NCI-H146 (cell line): ENCODE measurements around the gene KLC1.

Experiments used
- DNase-seq: peaks from one replicate; lab custom pipeline; 2025; lab: John Stamatoyannopoulos, UW

The KLC1 gene

DNA sequence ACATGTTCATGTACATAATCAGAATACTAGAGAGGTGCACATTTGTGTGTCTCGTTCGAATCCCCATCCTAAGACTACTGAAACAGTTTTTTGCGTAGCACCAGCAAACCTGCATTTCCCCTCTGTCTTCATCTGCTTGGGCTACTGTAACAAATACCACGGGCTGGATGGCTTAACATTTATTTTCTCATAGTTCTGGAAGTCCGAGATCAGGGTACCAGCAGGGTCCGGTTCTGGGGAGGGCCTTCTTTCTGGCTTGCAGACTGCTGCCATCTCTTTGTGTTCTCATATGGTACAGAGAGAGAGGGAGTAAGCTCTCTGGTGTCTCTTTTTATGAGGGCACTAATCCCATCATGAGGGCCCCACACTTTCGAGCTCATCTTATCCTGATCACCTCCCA, 30.6 kb downstream of the KLC1 start:
- DNase-seq = no peak

DNA sequence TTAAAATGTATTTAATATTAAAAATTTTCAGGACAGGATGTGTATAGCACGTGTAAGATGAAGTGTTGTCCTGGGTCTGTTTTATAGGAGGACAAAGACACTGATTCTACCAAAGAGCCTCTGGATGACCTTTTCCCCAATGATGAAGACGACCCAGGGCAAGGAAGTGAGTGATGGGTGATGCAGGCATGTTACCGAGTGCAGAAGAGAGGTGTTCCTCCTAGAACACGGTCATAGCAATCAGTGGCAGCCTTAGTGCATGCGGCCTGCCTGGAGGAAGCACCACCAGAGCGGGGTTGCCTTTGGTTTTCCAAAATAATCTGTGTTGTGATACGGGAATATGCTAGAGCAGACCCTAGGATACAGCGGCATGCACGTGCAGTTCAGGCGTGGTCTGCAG, 33.0 kb downstream of the KLC1 start:
- no peak for DNase-seq

DNA sequence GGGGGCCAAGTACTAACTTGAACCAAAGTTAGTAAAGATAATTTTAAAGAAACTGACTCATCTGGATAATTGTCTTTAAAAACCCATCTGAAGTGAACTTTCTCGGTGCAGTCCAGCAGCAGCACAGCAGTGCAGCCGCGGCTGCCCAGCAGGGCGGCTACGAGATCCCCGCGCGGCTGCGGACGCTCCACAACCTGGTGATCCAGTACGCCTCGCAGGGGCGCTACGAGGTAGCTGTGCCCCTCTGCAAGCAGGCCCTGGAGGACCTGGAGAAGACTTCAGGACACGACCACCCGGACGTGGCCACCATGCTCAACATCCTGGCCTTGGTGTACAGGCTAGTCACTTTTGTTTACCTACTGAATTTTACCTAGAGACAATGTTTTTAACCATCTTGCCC, 33.6 kb downstream of the KLC1 start:
- no peak for DNase-seq

DNA sequence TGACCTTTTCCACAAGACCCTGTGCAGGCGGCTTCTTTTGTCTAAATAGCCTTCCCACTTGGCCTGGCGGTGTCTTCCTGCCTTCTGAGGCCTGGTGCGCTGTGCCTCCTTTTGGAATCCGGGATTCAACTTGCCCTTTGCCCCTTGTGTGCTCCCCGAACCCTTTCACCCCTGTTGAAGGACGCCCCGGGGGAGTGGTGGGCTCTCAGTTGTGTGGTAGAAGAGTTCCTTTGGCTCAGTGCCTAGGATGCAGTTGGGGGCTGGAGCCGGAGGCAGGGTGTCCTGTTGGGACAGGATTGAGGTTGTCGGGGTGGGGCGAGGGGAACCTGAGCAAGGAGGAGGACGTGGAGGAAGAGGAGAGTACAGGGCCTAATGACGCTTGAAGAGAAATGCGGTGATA, 34.5 kb downstream of the KLC1 start:
- DNase-seq = no peak

DNA sequence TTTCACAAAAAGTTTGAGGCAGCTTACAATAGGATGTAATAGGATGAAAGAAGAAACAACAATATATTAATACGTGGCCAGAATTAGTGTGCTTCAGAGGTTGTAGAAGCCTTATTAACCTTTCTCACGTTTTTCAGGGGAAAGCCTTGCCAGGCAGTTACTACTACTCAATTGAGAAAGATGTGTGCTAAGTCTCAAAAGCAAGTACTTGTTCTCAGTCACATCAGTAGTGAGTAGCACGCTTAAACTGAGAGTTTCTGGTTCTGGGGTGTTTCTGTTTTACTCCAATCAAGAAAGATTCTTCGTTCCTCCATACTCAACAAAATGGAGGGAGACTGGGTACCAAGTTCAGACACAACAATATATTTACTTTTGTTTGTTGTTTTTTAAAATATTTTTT, 38.7 kb downstream of the KLC1 start:
- no peak for DNase-seq

DNA sequence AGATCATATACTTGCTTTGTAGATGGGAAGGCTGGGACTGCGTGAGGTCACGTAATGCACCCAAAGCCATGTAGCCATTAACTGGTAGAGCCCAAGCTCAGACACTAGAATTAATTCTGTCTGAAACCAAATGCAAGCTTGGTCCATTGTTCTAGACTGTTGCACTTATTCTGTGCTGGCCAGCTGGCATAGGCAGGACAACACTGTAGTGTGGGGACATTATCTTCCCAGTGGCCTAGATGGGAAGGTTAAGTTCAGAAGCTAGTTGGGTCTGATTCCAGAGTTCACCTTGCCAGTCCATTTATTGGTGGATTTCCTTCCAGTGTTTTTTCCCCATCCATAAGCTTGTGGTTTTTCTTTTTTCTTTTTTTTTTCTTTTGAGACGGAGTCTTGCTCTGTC, 39.1 kb downstream of the KLC1 start:
- no peak for DNase-seq

DNA sequence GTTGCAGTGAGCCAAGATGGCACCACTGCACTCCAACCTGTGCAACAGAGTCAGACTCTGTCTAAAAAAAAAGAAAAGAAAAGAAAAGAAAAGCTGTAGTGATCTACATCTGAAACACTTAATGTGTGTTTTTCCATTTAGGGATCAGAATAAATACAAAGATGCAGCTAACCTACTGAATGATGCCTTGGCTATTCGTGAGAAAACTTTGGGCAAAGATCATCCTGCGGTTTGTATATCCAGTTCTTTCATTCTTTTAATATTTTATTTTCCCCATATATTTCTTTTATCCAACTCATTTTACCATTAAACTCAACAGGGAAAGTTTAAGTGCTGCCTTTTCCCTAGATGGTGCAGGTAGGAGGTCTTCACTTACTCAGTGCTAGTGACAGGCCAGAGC, 40.4 kb downstream of the KLC1 start:
- DNase-seq = no peak

DNA sequence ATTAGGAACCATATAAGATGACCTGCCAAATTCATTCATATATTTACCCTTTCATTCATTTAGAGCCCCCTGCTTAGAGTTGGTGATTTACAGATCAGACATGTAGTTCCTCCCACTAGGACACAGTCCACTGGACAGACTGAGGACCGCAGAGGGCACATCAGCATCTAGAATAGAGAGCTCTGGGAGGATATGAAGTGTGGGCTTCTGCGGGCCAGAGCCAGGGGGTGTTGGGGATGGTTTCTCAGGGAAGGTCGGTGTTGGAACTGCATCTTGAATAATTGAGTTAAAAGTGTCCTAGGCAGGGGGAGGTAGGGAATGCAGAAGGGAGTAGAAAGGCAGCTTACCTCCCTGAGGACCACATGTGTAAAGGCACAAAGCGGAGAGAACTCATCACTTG, 42.9 kb downstream of the KLC1 start:
- DNase-seq = no peak

DNA sequence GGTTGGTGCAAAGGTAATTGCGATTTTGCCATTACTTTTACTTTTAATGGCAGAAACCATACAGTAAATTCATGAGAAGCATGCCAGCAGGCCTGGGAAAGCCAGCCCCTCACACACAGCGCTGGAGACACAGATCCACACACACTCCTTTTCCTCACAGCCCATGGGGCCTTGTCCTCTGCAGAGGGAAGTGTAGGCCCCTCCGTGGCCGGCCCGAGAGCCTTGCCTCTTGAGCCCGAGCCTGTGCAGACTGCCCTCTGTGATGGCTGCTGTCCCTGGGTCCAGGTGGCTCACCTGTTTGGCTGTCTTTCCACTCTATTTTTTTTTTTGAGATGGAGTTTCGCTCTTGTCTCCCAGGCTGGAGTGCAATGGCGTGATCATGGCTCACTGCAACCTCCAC, 46.9 kb downstream of the KLC1 start:
- no peak for DNase-seq

DNA sequence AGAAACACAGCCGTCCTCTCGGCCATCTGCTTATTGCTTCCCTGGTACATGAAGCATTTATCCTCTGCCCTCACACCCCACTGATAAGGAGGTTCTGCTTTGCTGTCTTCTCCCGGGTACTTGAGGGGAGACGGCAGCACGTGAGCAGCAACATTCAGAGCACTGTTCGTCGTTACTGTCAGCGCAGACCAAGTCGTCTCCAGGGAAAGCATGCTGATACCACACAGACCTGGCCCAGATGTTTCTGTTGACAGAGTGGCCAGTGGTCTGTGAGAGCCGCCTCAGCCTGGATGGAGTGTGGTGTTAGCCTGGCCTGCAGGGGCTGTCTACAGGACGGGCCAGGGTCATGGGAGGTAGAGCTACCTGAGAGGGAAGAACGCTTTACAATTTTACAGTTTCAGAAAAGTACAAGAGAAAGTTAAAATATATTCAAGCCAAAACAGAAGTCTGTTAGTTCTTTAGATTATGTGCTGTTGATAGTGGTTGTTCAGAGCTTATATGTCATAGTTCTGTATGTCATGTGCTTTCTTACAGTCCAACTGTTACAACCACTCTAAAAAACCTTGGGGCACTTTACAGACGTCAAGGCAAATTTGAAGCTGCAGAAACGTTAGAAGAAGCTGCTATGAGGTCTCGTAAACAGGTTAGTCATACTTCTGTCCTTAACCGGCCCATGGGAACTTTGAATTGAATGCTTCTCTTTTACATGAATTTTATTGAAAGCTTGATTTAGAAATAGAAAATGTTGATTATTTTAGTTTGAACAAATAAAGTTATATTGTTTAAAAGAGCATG, 48.1 kb downstream of the KLC1 start:
- no peak for DNase-seq

DNA sequence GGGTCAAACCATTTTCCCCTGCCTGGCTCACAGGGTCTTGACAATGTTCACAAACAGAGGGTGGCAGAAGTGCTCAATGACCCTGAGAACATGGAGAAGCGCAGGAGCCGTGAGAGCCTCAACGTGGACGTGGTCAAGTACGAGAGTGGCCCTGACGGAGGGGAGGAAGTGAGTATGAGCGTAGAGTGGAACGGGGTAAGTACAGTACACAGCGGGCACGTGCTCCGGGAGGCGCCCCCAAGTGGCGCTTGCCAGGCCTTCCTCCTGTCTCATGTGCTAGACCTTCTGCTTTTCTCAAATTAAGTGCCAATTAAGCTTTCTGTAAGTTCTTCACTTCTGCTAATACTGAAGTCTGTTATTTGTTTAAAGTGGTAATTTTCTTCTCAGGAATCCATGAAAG, 50.3 kb downstream of the KLC1 start:
- DNase-seq = no peak

DNA sequence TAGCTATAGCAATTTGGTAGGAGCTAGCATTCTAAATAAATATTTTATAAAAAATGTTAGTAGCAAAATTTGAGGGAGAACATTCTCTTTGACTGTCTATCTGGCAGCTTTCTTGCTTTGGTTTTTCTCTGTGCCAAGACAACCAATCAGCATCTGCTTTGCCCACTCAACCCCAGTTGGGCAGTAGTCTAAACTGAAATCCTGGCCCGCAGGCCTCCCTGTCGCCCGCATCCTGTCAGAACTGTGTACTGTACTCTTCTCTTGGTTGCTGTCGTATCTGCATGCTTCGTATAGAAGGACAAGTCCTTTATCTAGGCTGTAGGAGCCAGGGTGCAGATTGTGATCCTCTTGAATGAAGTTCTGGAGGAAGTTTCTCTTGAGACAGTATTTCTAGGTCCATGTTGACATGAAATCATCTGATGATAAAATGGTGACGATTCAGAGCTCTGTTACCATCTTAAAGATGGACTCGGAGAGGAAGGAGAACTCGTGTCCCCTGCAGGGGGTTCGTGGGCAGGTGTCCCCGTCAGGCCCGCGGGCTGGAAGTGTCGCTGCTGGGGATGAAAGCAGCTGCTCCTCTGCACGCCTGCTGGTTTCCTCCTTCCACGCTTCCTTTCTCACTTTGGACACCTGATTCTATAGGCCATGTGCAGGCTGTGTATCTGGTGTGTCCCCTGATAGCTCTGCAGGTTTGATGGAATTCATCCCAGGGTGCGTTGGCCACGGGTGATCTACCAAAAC, 51.6 kb downstream of the KLC1 start:
- DNase-seq = no peak

DNA sequence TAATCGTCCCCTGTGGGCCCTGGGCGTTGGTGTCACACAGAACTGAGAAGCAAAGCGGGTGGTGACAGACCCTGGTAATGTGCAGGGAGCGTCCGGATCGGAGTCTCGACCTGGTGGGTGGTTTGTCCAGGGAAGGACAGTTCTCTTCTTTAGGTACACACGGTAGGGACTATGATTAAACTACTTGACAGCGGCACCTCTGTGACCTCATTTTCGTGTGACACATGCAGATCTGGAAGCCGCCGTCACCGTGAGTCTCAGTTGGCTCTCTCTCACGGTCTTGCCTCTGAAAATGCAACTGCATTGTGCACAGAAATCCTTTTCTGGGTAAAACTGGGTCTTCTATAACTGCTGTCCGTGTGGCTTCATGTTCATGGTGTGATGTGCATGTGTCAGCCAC, 54.1 kb downstream of the KLC1 start:
- DNase-seq = no peak

DNA sequence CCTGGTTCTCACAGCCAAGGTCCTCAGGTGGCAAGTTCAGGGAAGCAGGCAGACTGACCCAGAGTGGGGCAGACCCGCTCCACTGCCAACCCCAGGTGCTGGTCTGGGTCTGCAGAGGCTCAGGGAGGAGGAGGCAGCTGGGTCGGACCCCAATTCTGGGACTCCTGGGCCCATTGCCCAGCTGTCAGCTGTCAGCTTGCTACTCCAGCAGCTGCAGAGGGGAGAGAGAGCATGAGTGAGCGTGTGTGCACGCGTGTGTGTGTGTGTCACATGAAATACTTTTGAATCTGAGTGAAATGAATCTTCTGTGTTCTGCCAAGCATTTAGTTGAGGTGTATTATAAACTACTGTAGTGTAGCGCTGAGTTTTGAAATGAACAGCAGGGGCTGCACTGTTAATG, 55.5 kb downstream of the KLC1 start:
- no peak for DNase-seq

DNA sequence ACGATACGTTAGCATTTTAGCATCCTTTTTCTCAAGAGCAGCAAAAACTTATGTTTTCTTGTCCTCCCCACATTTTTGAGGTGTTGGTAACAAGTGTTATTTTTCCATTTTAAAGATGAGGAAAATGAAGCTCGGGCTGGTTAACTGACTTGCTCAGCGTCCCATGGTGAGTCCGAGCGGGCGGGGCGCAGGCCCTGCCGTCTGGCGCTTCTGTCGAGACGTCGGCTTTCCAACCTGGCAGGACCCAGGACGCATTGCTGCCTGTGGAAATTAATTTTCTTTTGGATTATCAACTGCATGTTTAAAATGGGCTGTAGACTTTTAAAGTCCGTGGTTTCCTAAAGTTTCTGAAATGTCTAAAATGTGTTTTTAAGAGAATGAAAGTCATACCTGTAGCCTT, 55.9 kb downstream of the KLC1 start:
- no peak for DNase-seq

DNA sequence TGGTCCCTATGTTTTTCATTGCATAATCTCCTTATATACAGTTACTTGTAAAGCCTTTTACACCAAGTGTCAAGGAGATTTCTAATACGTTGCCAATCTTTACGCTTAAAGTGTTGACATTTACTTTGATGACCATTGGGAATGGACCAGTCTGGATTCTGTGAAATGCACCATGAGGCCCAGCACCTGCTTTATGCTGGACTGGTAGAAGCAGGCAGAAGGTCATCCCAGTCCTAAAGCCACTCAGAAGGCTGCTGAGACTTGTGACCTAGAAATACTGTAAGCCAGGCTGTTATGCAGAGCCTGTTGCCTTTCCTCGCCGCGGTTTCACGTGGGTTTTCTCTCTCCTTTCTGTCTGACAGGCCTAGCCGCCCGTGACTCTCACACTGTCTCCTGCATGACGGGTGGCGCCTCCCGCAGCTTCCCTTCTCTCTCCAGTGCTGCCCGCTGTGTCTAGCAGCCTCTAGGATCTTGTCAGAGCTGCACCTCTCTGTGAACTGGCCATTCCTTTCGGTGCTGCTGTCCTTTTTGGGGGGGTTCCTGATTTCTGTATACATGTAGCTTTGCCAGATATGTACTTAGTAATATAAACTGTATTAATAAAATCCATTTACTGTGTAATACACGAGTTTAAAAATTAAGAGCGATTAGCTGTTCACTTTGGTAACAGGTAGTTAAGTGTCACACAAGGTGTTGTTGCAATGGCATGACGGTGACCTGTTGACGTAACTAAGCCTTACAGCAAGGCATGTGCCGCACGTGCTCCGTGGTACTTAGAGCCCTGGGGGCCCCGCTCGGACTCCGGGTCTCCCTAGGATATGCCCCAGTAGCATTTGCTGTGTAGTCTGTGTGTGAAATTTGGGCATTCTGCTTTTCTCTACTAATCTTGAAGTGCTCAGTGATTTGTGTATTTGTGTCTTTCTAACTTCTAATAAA, 56.5 kb downstream of the KLC1 start:
- DNase-seq = no peak

DNA sequence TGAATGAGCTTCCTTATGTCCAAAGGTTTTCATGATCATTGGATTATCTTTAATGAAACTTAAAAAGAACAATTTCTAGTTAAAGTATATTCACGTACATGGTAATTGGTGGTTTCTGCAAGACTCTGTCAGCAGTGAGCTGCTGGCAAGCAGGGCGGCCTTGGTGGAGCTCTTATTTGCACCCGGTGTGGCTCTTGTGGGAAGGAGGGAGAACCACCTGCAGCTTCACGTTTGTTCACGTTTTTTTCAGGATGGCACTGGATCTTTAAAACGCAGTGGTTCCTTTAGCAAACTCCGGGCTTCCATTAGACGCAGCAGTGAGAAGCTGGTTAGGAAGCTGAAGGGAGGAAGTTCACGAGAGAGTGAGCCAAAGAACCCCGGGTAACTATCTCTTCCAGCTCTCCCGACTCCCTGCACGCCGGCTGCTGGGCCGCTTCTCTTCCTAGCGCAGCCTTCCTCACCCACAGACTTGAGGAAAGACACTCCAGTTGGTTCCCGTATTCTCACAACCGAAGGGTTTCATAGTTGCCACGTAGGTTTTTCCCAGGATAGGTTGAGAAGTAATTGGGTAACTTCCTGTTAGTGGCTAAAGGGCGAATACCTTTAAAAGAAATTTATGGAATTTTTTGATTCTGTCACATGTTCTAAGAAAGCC, 57.9 kb downstream of the KLC1 start:
- DNase-seq = no peak

DNA sequence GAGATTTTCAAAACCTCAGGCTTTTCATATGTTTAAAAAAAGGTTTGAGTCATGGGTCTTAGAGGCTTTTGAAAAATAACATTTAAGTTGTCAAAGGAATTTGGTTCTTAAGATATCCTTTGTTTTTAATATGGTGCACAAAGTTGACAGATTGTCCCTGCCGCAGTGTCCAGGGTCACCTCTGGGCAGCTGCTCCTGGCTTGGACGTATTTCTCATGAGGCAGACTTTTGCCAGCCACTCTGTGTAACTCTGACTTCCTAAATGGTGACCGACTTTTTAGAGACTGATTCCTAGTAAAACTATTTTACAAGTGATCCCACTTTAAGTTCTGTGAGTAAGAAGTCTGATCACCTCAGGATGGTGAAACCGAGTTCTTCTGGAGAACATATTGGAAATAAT, 58.7 kb downstream of the KLC1 start:
- no peak for DNase-seq

DNA sequence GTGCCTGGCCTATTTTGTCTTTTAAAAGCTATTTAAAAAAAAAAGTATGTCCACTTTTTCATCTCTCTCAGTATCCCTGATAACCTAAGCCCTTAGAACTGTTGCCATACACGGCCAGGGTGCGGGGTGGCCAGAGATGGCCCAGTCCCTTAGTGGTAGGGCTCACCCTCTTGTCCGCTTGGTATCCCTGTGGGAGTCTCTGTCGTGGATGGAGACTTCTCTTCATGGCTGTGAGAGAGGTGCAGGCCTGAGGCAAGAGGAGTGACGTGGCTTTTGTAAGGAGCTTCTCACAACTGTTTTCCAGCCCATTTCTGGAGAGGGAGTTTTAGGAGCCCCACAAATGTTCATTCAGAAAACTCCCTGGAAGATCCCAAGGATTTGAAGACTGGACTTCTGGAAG, 59.4 kb downstream of the KLC1 start:
- DNase-seq = no peak

DNA sequence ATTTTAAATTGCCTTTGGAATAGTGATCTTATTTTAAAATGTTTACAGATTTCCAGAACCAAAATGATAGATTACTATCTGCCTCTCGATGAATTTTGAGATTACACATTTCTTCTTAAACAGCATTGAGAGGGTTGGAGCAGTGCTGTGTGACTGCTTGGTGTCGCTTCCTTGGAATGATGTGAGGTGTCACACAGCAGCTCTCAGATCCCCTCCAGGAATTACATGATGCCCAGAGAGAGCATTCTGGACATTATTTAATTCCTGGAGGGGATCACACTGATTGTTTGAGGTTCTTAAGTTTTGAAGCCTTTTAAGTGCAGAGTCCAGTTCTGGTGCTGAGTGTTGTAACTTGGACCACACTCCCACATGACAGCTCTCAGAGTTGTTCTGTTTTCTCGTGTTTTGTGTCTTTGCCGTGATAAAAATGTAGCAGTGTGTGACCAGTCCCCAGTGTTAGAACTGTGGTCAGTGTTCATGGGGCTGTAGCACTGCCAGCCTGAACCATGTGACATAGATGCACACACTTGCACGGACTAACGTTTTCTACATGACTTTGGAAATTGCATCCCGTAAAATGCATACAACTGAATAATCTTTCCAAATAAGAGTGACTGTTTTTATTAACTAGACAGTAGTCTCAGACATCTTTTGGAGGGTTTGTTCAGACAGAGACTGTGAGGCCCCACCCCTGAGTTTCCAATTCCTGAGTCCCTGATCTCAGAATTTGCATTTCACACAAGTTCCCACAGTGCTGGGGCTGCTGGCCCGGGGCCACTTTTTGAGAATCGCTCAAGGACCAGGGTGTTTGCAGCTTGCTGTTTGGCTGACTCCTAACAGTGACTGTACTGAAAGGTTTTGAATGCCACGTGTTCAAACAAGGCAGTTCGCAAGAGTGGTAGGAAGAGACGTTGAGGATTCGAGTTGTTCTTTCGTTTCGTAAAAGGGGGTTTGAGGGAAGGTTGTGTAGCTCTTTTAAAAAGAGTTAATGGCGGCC, 60.2 kb downstream of the KLC1 start:
- DNase-seq = no peak

DNA sequence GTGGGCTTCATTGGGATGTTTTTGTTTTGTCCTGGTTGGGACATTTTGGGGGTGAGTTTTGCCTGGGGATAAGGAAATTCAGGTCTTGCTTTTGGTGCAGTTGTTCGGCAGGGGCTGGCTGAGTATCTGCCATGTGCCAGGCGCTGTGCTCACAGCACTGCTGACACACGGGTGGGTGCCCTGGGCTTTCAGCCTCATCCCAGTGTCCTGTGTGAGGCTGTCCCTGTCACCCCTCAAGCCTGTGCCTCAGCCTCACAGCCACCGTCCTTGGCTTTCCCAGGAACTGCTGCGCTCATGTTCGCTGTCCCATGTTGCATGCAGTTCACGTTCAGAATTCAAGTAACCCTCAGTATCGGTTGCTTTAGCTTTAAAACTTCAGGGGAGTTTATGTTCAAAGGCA, 61.3 kb downstream of the KLC1 start:
- DNase-seq = no peak
